Left lung (tissue), 10 donors: ENCODE measurements around the gene KLHL7. TPM values are rescaled to one million over a fixed set of nuclear protein-coding genes. Genes with fewer than 3 reads are reported as not detected.

Experiments
- ATAC-seq: fragments of 200-7000 bp; cut with Tn5 transposase; one replicate; pipeline ENCODE4 v1.9.1; 2020; ENCODE audit warnings: moderate library complexity
- DNase-seq, 4 donors: peaks; one replicate each; pipeline ENCODE4 v3.0.0-alpha.2; 2013 to 2020
- H3K27ac ChIP-seq, 2 donors: fragments of 200-600 bp; sonication (generic) in 1 of 2; one replicate each; pipeline versions ENCODE4 v1.5.0 to v1.8.0; 2020 to 2021
- H3K27me3 ChIP-seq, 2 donors: fragments of 200-600 bp; sonication (generic) in 1 of 2; one replicate each; pipeline versions ENCODE4 v1.5.0 to v1.8.0; 2020 to 2021
- H3K36me3 ChIP-seq, 2 donors: fragments of 200-600 bp; sonication (generic) in 1 of 2; one replicate each; pipeline versions ENCODE4 v1.5.0 to v1.8.0; 2020 to 2021
- H3K4me1 ChIP-seq, 2 donors: fragments of 200-600 bp; one replicate each; pipeline ENCODE4 v1.8.0; 2021
- H3K4me3 ChIP-seq, 2 donors: fragments of 200-600 bp; sonication (generic) in 1 of 2; one replicate each; pipeline versions ENCODE4 v1.5.0 to v1.8.0; 2020 to 2021; ENCODE audit warnings: mild to moderate bottlenecking in 1 of 2
- H3K9me3 ChIP-seq, 2 donors: fragments of 200-600 bp; sonication (generic) in 1 of 2; one replicate each; pipeline versions ENCODE4 v1.5.0 to v1.8.0; 2020 to 2021
- CTCF ChIP-seq, 2 donors: fragments of 200-600 bp; sonication (generic) in 1 of 2; IDR thresholded peaks; one replicate each; pipeline versions ENCODE4 v1.5.0 to v1.8.0; 2021; ENCODE audit warnings: antibody characterized with exemption in 2 of 2
- intact Hi-C, 2 donors: fragments of 100-400 bp; cut with DNase I; formaldehyde crosslinking; loops; one replicate each; pipeline versions ENCODE4 v1.11.2 to v1.14.2; 2022
- polyA plus RNA-seq, 6 donors: library from polyadenylated mRNA; unstranded; fragments of 120-200 nt; gene quantifications; one replicate each; pipeline ENCODE4 v1.2.1, GENCODE V29; 2013; ENCODE audit not compliant: insufficient read length in 6 of 6
- total RNA-seq, 2 donors: library from RNA; stranded (reverse); fragmentation: NEBNext Ultra II Directional; extraction: Animal tissue kit (Norgen Biotek cat#: 25700); gene quantifications; one replicate each; pipeline ENCODE4 v1.2.1, GENCODE V29; 2021
- donor health status: DM: no; HTN: yes; CAD: no.
- donor health status: DM: no; HTN: no; CAD: no.

The KLHL7 gene
- total and polyA plus RNA-seq, 8 donors = 18.1 to 55.9 (median 45.7) TPM

- Histone ChIP-seq H3K27me3 (no peaks in the 10 kb centered on the region), H3K4me3 (no peak overlapping the region), H3K4me1 (no peaks in the 10 kb centered on the region), H3K27ac (no peak overlapping the region), H3K36me3 (no peaks in the 10 kb centered on the region), H3K9me3 (no peaks in the 10 kb centered on the region)
- TF ChIP-seq CTCF (IDR thresholded peaks at IDR 0.05) = no peak
- intact Hi-C loops = no loop called here
- no peak for ATAC-seq
- DNase-seq = no peak
Measured at GRCh38 chr7:23065974-23066373, 39.6 kb upstream of the KLHL7 start.

- Histone ChIP-seq H3K9me3 (no peaks in the 10 kb centered on the region), H3K27ac (no peak overlapping the region), H3K36me3 (no peaks in the 10 kb centered on the region), H3K4me3 (no peak overlapping the region), H3K27me3 (no peaks in the 10 kb centered on the region), H3K4me1 (no peaks in the 10 kb centered on the region)
- DNase-seq = peak in 2 of 4 donors; percentile 34 to 48
- intact Hi-C loops = no loop called here
- ATAC-seq = peak; percentile 35
- TF ChIP-seq CTCF (IDR thresholded peaks at IDR 0.05) = no peak
Measured at GRCh38 chr7:23067271-23067670, 38.3 kb upstream of the KLHL7 start.

- ATAC-seq = no peak
- H3K4me1 ChIP-seq = no peaks in the 10 kb centered on the region
- H3K4me3 ChIP-seq = no peak overlapping the region
- peak in 1 of 4 donors; percentile 31 for DNase-seq
- H3K27ac ChIP-seq = no peak overlapping the region
- H3K9me3 ChIP-seq = no peaks in the 10 kb centered on the region
- peak in 1 of 2 donors; percentile 14 for TF ChIP-seq CTCF (IDR thresholded peaks at IDR 0.05)
- intact Hi-C loops = loop anchor here in 1 of 2 donors (5.0 kb wide), 1 partner anchor 515 kb away; no protein-coding TSS in a partner anchor
- no peaks in the 10 kb centered on the region for H3K27me3 ChIP-seq
- H3K36me3 ChIP-seq = no peaks in the 10 kb centered on the region
Measured at GRCh38 chr7:23072048-23072447, 33.5 kb upstream of the KLHL7 start.

GRCh38 chr7:23072922-23073321 is 32.7 kb upstream of the KLHL7 start:
- intact Hi-C loops = loop anchor here in 1 of 2 donors (5.0 kb wide), 1 partner anchor 516 kb away; no protein-coding TSS in a partner anchor
- no peak for DNase-seq
- Histone ChIP-seq H3K36me3 (no peaks in the 10 kb centered on the region), H3K27me3 (no peaks in the 10 kb centered on the region), H3K9me3 (no peaks in the 10 kb centered on the region), H3K27ac (no peak overlapping the region), H3K4me1 (no peaks in the 10 kb centered on the region), H3K4me3 (no peak overlapping the region)
- ATAC-seq = no peak
- no peak for TF ChIP-seq CTCF (IDR thresholded peaks at IDR 0.05)

GRCh38 chr7:23074443-23075261 is 30.9 kb upstream of the KLHL7 start:
- Histone ChIP-seq H3K27ac (no peak overlapping the region), H3K36me3 (no peaks in the 10 kb centered on the region), H3K9me3 (no peaks in the 10 kb centered on the region), H3K27me3 (no peaks in the 10 kb centered on the region), H3K4me3 (no peak overlapping the region), H3K4me1 (no peaks in the 10 kb centered on the region)
- peak in 1 of 4 donors; percentile 44 for DNase-seq
- intact Hi-C loops = loop anchor here in 1 of 2 donors (5.0 kb wide), 1 partner anchor 517 kb away; no protein-coding TSS in a partner anchor
- TF ChIP-seq CTCF (IDR thresholded peaks at IDR 0.05) = no peak
- ATAC-seq = peak; percentile 86
